ENCODE data around the gene RPS6KA5.
"Not testable (repeated sequence)": the region's sequence is repeated elsewhere in the genome, so short reads cannot be mapped to it uniquely, and the experiment has no call there.

Gene RPS6KA5

GRCh38 chr14:90867501-90867900 lies 192.9 kb downstream of the RPS6KA5 start:
- DNase-seq (ENCODE audit: low spot score): no peak

- no peak for DNase-seq (ENCODE audit: low spot score)
These were observed 193.6 kb downstream of the RPS6KA5 start for GRCh38 chr14:90866833-90867232.

- no peak for DNase-seq (ENCODE audit: low spot score)
These were observed 195.7 kb downstream of the RPS6KA5 start for GRCh38 chr14:90864741-90865140.

GRCh38 chr14:90858511-90858910 lies 201.9 kb downstream of the RPS6KA5 start:
- no peak for DNase-seq (ENCODE audit: low spot score)

- DNase-seq (ENCODE audit: low spot score): no peak
These were observed 202.6 kb downstream of the RPS6KA5 start for GRCh38 chr14:90857866-90858265.

GRCh38 chr14:90856115-90856514 lies 204.3 kb downstream of the RPS6KA5 start:
- not testable (repeated sequence) for DNase-seq (ENCODE audit: low spot score)

GRCh38 chr14:90853116-90853515 lies 207.3 kb downstream of the RPS6KA5 start:
- DNase-seq (ENCODE audit: low spot score): no peak

GRCh38 chr14:90851327-90852036 lies 209.0 kb downstream of the RPS6KA5 start:
- no peak for DNase-seq (ENCODE audit: low spot score)

GRCh38 chr14:90850487-90850886 lies 210.0 kb downstream of the RPS6KA5 start:
- no peak for DNase-seq (ENCODE audit: low spot score)

- DNase-seq (ENCODE audit: low spot score): no peak
These were observed 210.5 kb downstream of the RPS6KA5 start for GRCh38 chr14:90849787-90850444.

GRCh38 chr14:90848944-90849731 lies 211.3 kb downstream of the RPS6KA5 start:
- no peak for DNase-seq (ENCODE audit: low spot score)

- no peak for DNase-seq (ENCODE audit: low spot score)
These were observed 213.9 kb downstream of the RPS6KA5 start for GRCh38 chr14:90846511-90846910.

GRCh38 chr14:90844321-90844720 lies 216.1 kb downstream of the RPS6KA5 start:
- DNase-seq (ENCODE audit: low spot score): no peak

- no peak for DNase-seq (ENCODE audit: low spot score)
These were observed 217.7 kb downstream of the RPS6KA5 start for GRCh38 chr14:90842726-90843125.

GRCh38 chr14:90840667-90841066 lies 219.8 kb downstream of the RPS6KA5 start:
- not testable (repeated sequence) for DNase-seq (ENCODE audit: low spot score)

GRCh38 chr14:90839889-90840266 lies 220.6 kb downstream of the RPS6KA5 start:
- no peak for DNase-seq (ENCODE audit: low spot score)

- no peak for DNase-seq (ENCODE audit: low spot score)
These were observed 221.2 kb downstream of the RPS6KA5 start for GRCh38 chr14:90839024-90839888.

- not testable (repeated sequence) for DNase-seq (ENCODE audit: low spot score)
These were observed 221.9 kb downstream of the RPS6KA5 start for GRCh38 chr14:90838531-90838930.

- no peak for DNase-seq (ENCODE audit: low spot score)
These were observed 223.1 kb downstream of the RPS6KA5 start for GRCh38 chr14:90837355-90837754.

- DNase-seq (ENCODE audit: low spot score): no peak
These were observed 223.8 kb downstream of the RPS6KA5 start for GRCh38 chr14:90836692-90837063.

GRCh38 chr14:90831821-90832220 lies 228.6 kb downstream of the RPS6KA5 start:
- no peak for DNase-seq (ENCODE audit: low spot score)
